Measurements from ENCODE around the gene DIPK1A.

GRCh38 chr1:92831368-92831761, 129.9 kb downstream of the DIPK1A start:
- TF ChIP-seq POLR2A (IDR thresholded peaks at IDR 0.05; ENCODE audit: extremely low read depth, insufficient read length) (no peak), MAX (IDR thresholded peaks at IDR 0.05; ENCODE audit: low read depth, low read length) (no peak)
- TF ChIP-seq, protein P1, sequence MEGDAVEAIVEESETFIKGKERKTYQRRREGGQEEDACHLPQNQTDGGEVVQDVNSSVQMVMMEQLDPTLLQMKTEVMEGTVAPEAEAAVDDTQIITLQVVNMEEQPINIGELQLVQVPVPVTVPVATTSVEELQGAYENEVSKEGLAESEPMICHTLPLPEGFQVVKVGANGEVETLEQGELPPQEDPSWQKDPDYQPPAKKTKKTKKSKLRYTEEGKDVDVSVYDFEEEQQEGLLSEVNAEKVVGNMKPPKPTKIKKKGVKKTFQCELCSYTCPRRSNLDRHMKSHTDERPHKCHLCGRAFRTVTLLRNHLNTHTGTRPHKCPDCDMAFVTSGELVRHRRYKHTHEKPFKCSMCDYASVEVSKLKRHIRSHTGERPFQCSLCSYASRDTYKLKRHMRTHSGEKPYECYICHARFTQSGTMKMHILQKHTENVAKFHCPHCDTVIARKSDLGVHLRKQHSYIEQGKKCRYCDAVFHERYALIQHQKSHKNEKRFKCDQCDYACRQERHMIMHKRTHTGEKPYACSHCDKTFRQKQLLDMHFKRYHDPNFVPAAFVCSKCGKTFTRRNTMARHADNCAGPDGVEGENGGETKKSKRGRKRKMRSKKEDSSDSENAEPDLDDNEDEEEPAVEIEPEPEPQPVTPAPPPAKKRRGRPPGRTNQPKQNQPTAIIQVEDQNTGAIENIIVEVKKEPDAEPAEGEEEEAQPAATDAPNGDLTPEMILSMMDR (IDR thresholded peaks at IDR 0.05; ENCODE audit: low read depth, low read length), result no peak

All from NB4 (cell line).